Forelimb muscle (tissue), 1 donor: ENCODE data around the gene TMEM178B. TPM values are rescaled to one million over a fixed set of nuclear protein-coding genes. Genes with fewer than 3 reads are reported as not detected.

Experiments
- DNase-seq: peaks from one replicate; pipeline ENCODE4 v3.0.0-alpha.2; 2013; ENCODE audit warnings: low read depth
- polyA plus RNA-seq: library from polyadenylated mRNA; unstranded; fragments of 120-200 nt; gene quantifications from one replicate; pipeline ENCODE4 v1.2.1, GENCODE V29; 2013; ENCODE audit not compliant: insufficient read length

The TMEM178B gene
- polyA plus RNA-seq, 1 donor, result 0.43 TPM

GRCh38 chr7:141263508-141263907, 189.6 kb downstream of the TMEM178B start:
- DNase-seq, result no peak

DNA sequence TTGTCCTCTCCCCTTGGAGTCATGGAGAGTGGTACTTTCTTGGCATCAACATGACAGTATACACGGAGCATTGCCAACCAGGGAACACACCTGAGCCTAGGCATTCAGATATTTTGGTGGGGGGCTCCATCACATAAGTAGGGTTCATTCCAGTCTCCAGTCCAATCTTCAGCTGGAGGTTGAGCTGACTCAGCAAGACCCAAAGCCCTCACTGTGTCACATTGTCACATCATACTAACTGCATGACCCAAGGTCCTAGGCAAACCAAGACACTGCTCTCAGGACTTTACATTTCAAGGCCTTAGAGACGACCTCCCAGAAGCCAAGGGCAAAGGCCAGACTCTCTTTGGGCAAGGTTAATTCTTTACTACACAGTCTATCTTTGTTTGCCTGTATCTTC, 190.1 kb downstream of the TMEM178B start:
- no peak for DNase-seq

GRCh38 chr7:141264511-141264910, 190.6 kb downstream of the TMEM178B start:
- DNase-seq, result no peak

DNA sequence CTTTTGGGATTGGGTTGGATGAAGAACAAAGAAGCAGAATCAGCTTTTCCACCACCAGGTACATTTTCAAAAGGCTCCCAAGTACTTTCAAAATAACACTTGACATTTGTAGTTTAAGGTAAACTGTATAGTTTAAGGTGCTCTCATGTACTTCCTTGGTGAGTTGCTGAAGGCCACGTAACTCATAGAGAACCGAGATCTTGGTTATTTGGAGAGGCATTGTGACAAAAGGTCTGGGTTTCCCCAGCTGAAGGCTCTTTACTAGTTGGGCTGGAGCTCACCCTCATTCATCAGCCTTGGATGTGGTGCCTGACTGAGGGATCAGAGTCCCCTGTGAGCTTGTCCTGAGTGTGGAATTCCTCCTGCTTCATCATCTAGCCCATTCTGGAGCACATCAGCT, 191.8 kb downstream of the TMEM178B start:
- no peak for DNase-seq

DNA sequence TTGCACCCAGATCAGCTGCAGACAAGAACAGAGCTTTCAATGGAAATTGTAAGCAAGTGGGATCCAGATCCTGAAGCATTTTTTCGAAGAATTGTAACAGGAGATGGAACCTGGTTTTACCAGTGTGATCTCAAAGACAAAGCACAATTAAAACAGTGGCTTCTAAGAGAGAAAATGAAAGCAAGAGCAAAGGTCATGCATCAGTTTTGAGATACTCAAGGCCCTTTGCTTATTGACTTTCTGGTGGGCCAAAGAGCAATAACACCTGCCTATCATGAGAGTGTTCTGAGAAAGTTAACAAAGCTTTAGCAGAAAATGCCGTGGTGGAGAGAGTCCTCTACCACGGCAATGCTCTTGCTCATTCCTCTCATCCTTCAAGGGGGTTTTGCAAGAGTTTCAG, 194.8 kb downstream of the TMEM178B start:
- DNase-seq, result no peak

DNA sequence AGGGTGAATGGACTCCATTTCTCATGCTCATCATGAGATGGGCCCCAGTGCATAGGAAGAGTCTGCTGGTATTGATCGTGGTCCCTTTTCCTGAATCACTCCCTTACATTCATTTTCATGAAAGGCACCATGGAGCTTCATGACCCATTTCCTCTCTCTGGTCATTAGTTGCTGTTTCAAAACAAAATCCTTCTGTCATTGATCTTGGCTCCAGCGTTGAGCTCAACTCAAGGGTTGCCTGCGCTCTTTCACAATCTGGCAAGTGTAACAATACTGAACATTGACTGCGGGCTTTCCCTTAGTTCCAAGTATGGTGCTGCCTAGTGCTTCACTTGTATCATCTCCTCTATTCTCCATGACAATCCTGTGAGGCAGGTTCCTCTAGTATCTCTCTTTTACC, 197.6 kb downstream of the TMEM178B start:
- DNase-seq, result no peak

DNA sequence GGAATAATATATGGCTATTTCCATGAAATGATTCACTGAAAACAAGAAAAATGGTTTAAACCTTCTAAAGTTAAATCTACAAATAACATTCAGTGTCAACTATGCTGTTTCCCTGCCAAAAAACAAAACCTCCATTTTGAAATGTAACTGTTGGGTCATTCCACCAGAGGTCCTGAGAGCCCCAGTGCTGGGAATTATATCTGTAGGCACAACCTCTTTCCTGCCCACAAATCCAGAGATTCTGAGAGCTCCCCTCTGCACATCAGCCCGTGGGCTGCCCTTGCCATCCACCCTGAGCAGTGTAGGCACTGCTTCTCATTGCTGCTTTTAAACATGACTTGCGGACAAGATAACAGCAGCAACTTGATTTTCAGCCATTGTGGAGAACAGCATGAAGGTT, 198.6 kb downstream of the TMEM178B start:
- no peak for DNase-seq

DNA sequence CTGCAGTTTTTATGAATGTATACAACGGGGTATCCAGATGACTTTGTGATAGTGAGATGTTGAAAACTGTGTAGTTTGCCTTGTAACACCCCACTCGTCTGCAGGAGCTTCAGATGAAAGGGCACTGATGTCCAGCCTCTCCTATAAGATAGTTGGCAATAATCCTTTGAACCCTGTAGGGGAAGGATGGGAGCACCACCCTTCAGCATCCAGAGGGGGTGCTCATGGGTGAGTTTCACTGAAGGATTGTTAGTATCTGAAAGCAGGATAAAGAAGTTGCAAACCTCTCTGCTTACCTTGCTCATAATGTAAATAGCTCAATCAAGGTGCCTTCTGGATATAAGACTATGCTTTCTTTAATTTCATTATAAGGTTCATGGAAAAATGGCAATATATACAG, 201.5 kb downstream of the TMEM178B start:
- DNase-seq, result no peak

DNA sequence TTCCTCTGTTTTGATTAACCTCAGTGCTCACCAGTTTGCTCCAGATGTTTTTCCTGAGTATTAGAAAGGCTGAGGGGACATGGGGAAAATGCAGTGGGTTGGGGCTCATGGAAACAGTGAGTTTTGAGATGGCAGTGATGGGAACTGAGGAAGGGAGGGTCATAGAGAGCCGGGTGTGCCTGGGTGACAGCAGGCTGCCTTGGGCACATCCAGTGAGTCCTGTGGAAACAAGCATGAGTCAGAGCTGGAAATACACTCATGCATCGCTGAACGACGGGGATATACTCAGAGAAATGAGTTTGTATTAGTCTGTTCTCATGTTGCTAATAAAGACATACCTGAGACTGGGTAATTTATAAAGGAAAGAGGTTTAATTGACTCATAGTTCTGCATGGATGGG, 202.2 kb downstream of the TMEM178B start:
- no peak for DNase-seq

- DNase-seq, result no peak
Measured at GRCh38 chr7:141280100-141280499, 206.2 kb downstream of the TMEM178B start.

DNA sequence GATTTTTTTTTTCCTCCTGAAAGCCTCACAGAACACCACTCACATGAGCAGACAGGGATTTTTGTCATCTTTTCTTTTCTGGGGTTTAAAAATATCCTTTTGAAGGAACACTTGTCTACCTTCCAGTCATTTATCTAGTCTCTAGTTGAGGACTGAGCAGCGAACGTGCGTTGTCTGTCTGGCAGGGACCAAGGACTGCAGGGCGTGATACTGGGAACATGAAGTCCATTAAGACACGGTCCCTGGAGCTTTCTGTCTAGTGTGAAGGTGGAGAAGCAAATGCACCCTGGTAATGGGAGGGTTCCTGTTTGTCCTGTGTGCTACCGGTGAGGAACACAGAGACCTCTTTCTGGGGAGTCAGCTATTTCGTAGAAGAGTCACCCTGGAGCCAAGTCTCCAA, 207.4 kb downstream of the TMEM178B start:
- no peak for DNase-seq

GRCh38 chr7:141286522-141286921, 212.7 kb downstream of the TMEM178B start:
- no peak for DNase-seq

GRCh38 chr7:141287936-141288335, 214.1 kb downstream of the TMEM178B start:
- no peak for DNase-seq

- DNase-seq, result no peak
Measured at GRCh38 chr7:141288626-141289025, 214.8 kb downstream of the TMEM178B start.

DNA sequence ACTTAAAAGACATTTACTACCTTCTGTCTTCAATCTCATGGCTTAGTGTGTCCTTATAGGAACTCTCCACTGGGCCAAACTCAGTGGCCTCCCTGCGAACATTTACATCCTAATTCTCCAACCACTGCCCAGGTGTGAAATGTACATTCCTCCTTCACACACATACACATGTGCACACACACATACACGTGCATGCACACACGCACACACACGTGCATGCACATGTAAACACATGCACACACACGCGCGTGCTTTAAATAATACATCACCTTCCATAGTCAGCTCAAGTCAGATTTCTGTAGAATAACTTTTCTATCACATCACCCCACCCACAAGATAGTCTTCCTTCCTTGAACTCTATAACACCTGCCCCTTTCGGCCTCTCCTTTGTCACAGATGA, 216.5 kb downstream of the TMEM178B start:
- DNase-seq, result no peak

DNA sequence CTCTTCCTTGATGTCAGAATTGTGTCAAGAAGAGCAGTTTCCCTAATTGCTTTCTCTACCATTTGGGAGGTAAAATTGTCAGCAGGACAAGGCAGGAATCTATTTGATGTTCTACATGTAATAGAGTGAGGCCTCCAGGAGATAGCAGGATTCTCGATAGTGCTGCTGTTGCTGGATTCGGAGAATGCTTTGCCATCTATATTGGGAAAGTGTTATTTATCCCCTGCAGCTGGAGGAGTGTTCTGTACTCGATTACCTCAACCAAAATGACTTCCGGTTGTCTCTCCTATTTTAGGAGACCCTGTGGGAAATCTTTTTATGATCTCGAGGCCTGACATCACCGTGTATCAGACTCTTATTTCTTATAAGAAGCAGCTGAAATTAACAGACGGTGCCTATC, 217.1 kb downstream of the TMEM178B start:
- no peak for DNase-seq

DNA sequence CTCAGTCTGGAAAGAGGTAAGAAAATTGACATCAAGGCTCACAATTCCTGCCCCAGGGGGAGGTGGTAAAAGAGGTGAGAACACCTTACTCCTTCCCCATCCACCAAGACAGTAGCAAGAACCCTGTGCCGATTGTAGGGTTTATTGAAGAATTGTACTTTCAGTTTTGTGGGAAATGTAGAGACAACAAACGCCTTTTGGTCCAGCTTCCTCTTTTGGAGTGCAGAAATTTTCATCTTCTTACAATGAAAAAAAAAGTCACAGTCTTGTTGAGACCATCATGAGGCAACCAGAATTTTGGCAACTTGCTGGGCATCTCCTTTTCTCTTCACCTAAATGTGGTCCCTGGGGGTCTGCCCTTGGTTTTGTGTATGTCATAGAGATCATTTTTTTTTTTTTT, 217.7 kb downstream of the TMEM178B start:
- DNase-seq, result no peak

GRCh38 chr7:141294143-141294829, 220.4 kb downstream of the TMEM178B start:
- DNase-seq, result no peak

DNA sequence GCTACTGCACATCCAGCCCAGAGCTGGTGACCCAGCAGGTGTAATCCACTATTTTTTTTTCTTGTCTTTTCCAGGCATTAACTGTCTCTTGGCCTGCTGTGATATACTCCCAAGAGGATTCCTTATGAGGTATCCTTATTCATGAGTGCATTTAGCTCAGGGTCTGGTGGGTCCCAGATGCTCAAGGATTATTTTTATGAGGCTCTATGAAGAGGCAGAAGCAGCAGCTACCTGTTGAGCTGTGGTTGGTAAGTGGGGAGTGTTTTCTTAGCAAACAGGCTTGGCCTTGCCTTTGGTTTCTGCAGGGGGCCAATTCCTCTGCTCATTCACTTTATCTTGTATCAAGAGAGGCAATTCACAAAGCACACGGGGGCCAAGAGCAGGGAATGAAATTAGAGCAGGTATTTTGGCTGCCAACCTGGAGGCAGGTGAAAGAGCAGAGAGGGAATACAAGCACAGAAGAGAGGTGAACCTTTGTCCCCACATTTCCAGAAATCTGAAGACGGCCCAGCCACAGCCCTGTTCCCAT, 221.6 kb downstream of the TMEM178B start:
- no peak for DNase-seq

DNA sequence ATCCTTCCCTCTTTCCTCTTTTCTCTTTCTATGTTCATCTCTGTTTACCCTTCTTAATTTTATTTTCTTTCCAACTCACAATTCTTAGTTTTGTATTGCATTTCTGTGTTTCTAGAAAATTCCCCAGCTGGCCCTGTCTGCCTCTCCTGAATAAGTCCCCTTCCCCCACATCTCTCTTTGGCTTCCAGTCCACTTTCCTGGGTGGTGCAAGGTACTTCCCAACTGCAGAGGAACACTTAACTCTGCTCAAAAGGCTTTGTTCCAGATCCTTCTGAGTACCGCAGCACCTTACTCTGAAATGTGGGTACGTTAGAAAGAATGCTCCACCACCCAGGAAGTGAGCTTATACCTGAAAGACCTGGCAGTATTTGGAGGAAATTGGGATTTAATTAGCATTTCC, 227.0 kb downstream of the TMEM178B start:
- no peak for DNase-seq

- no peak for DNase-seq
Measured at GRCh38 chr7:141301544-141301943, 227.7 kb downstream of the TMEM178B start.

DNA sequence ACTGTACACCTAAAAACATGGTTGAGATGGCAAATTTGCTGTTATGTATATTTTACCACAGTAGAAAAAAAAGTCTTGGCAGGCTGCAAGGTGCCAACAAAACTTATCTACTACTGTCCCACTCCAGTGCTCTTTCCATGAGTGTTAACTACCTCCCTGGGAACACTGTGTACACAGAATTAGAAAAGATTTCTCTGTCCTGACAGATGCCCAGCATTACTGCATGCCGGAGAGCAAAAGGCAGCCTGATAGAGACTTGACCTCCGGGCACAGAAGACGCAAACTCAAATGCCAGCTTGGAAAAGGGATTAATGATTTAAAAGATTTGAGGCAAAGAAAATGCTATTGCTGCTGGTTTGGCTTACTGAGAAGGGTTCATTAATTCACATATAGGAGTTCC, 228.8 kb downstream of the TMEM178B start:
- no peak for DNase-seq

- DNase-seq, result no peak
Measured at GRCh38 chr7:141304291-141304690, 230.4 kb downstream of the TMEM178B start.

- DNase-seq, result no peak
Measured at GRCh38 chr7:141306081-141306480, 232.2 kb downstream of the TMEM178B start.
